GM23338 (cell line): ENCODE results near the gene CRY1. TPM values are rescaled to one million over a fixed set of nuclear protein-coding genes. Genes with fewer than 3 reads are reported as not detected.

ENCODE experiments used
- ATAC-seq: fragments of 200-7000 bp; cut with Tn5 transposase; 3 replicates; pipeline ENCODE4 v1.9.1; 2020
- DNase-seq: peaks from one replicate; pipeline ENCODE4 v3.0.0-alpha.2; 2015; ENCODE audit warnings: low spot score
- H2AFZ ChIP-seq: fragments of 200-600 bp; sonication (generic); 2 replicates; pipeline ENCODE4 v1.8.0; 2016; ENCODE audit warnings: antibody characterized with exemption, mild to moderate bottlenecking, moderate library complexity
- H3F3A ChIP-seq: fragments of 200-600 bp; sonication (generic); replicated peaks from 2 replicates; pipeline ENCODE4 v1.8.0; 2017; ENCODE audit warnings: antibody characterized with exemption, mixed run types, low read depth
- H3K27ac ChIP-seq: fragments of 200-600 bp; sonication (generic); 2 replicates; pipeline ENCODE4 v1.6.1; 2016; ENCODE audit warnings: low read depth
- H3K27me3 ChIP-seq: fragments of 200-600 bp; sonication (generic); 2 replicates; pipeline ENCODE4 v1.8.0; 2016; ENCODE audit warnings: mild to moderate bottlenecking, mixed run types, moderate library complexity; ENCODE audit not compliant: insufficient read depth
- H3K36me3 ChIP-seq: fragments of 200-600 bp; sonication (generic); 2 replicates; pipeline ENCODE4 v1.8.0; 2016; ENCODE audit warnings: mild to moderate bottlenecking; ENCODE audit not compliant: insufficient read depth
- H3K4me1 ChIP-seq: fragments of 200-600 bp; sonication (generic); 2 replicates; pipeline ENCODE4 v1.8.0; 2016; ENCODE audit warnings: mild to moderate bottlenecking, moderate library complexity; ENCODE audit not compliant: insufficient read depth
- H3K4me2 ChIP-seq: fragments of 200-600 bp; sonication (generic); 2 replicates; pipeline ENCODE4 v1.7.1; 2017; ENCODE audit warnings: mixed run types
- H3K4me3 ChIP-seq: fragments of 200-600 bp; sonication (generic); 2 replicates; pipeline ENCODE4 v1.6.1; 2016; ENCODE audit warnings: mixed run types
- H3K79me2 ChIP-seq: fragments of 200-600 bp; sonication (generic); replicated peaks from 2 replicates; pipeline ENCODE4 v1.8.0; 2017; ENCODE audit warnings: mild to moderate bottlenecking; ENCODE audit not compliant: insufficient read depth
- H3K9me2 ChIP-seq: fragments of 200-600 bp; sonication (generic); 2 replicates; pipeline ENCODE4 v1.8.0; 2017; ENCODE audit not compliant: insufficient read depth
- H4K20me1 ChIP-seq: fragments of 200-600 bp; sonication (generic); replicated peaks from 2 replicates; pipeline ENCODE4 v1.8.0; 2017; ENCODE audit warnings: mild to moderate bottlenecking; ENCODE audit not compliant: insufficient read depth
- H3K27ac Mint-ChIP-seq: 2 replicates; pipeline ENCODE4 v1.8.0; 2020; ENCODE audit warnings: inconsistent platforms, mild to moderate bottlenecking, moderate library complexity, mixed read lengths
- H3K27me3 Mint-ChIP-seq: 3 replicates; pipeline ENCODE4 v1.8.0; 2022; ENCODE audit warnings: low read depth, mild to moderate bottlenecking, moderate library complexity, mixed read lengths, inconsistent platforms; ENCODE audit not compliant: insufficient read depth, poor library complexity
- H3K36me3 Mint-ChIP-seq: 3 replicates; pipeline ENCODE4 v1.8.0; 2021; ENCODE audit warnings: low read depth, mild to moderate bottlenecking, inconsistent platforms, moderate library complexity, mixed read lengths
- H3K4me1 Mint-ChIP-seq: 3 replicates; pipeline ENCODE4 v1.8.0; 2020; ENCODE audit warnings: mild to moderate bottlenecking, inconsistent platforms, mixed read lengths
- H3K4me3 Mint-ChIP-seq: 3 replicates; pipeline ENCODE4 v1.8.0; 2021; ENCODE audit warnings: moderate library complexity, mild to moderate bottlenecking, inconsistent platforms, mixed read lengths
- H3K9me3 Mint-ChIP-seq: 3 replicates; pipeline ENCODE4 v1.8.0; 2020; ENCODE audit warnings: moderate library complexity, mild to moderate bottlenecking, inconsistent platforms, mixed read lengths
- CREB1 ChIP-seq: fragments of 250-450 bp; sonication (Bioruptor Pico); IDR thresholded peaks from 2 replicates; pipeline ENCODE4 v1.5.0; 2020; ENCODE audit warnings: low read depth, mild to moderate bottlenecking, moderate library complexity
- ETS1 ChIP-seq: IDR thresholded peaks from 2 replicates; pipeline ENCODE4 v1.6.1; 2016; ENCODE audit warnings: antibody characterized with exemption
- EZH2 ChIP-seq: fragments of 200-600 bp; sonication (generic); IDR thresholded peaks from one replicate; pipeline ENCODE4 v1.8.0; 2017; ENCODE audit warnings: antibody characterized with exemption, mild to moderate bottlenecking, low read depth; ENCODE audit not compliant: unreplicated experiment
- EZH2phosphoT487 ChIP-seq: fragments of 200-600 bp; sonication (generic); IDR thresholded peaks from one replicate; pipeline ENCODE4 v1.8.1; 2018; ENCODE audit warnings: antibody characterized with exemption; ENCODE audit not compliant: unreplicated experiment
- JUNB ChIP-seq: IDR thresholded peaks from one replicate; pipeline ENCODE4 v1.6.1; 2016; ENCODE audit warnings: antibody characterized with exemption; ENCODE audit not compliant: unreplicated experiment
- NANOG ChIP-seq: IDR thresholded peaks from 2 replicates; pipeline ENCODE4 v1.6.1; 2016; ENCODE audit warnings: antibody characterized with exemption, borderline replicate concordance
- POLR2AphosphoS5 ChIP-seq: IDR thresholded peaks from 2 replicates; pipeline ENCODE4 v1.6.1; 2016; ENCODE audit warnings: antibody characterized with exemption, low read depth
- REST ChIP-seq: IDR thresholded peaks from one replicate; pipeline ENCODE4 v1.6.1; 2018; ENCODE audit warnings: antibody characterized with exemption; ENCODE audit not compliant: unreplicated experiment
- ZNF462 ChIP-seq: fragments of 250-450 bp; sonication (Bioruptor Pico); IDR thresholded peaks from 2 replicates; pipeline ENCODE4 v1.5.0; 2020; ENCODE audit warnings: mild to moderate bottlenecking, moderate library complexity
- polyA plus RNA-seq: library from polyadenylated mRNA; unstranded; fragments of >200 nt; fragmentation: Nextera tagmentation; extraction: Ambion mirVana; gene quantifications from 2 replicates; pipeline ENCODE4 v1.2.1, GENCODE V29; 2016
- total RNA-seq: library from RNA; depleted of rRNA; stranded (reverse); fragments of >200 nt; shearing (Covaris generic); gene quantifications from 2 replicates; pipeline ENCODE4 v1.2.3, GENCODE V29; 2014

The CRY1 gene
- total and polyA plus RNA-seq, 2 experiments from 2014 or later, result 27.7 to 28.2 TPM

- H3K36me3 ChIP-seq, result no peaks in the 10 kb centered on the region; the same call in 1 of the 2 replicates
- Mint-ChIP-seq H3K36me3 (peaks cover 4% of the 10 kb centered on the region; the same call in 2 of the 3 replicates), H3K27me3 (peaks cover 8% of the 10 kb centered on the region), H3K4me1 (no peaks in the 10 kb centered on the region), H3K27ac (no peak overlapping the region), H3K9me3 (peaks cover 41% of the 10 kb centered on the region), H3K4me3 (no peak overlapping the region)
- H2AFZ ChIP-seq, result no peak overlapping the region
- H3K4me2 ChIP-seq, result no peak overlapping the region
- 0 out of 2 replicates have a peak, but pooled peaks cover 2% of the 10 kb centered on the region for H3K9me2 ChIP-seq
- H3K4me3 ChIP-seq, result no peak overlapping the region
- H3K27ac ChIP-seq, result no peak overlapping the region
- DNase-seq (no peak), ATAC-seq (no peak)
- H3K4me1 ChIP-seq, result peaks cover 4% of the 10 kb centered on the region; the same call in 1 of the 2 replicates
- H3K79me2 ChIP-seq, result no peaks in the 10 kb centered on the region
- 0 out of 2 replicates have a peak, but pooled peaks cover 6% of the 10 kb centered on the region for H3F3A ChIP-seq
- no peak for TF ChIP-seq NANOG
- TF ChIP-seq EZH2phosphoT487, result no peak
- TF ChIP-seq CREB1 (CRISPR knock-in tag), result no peak
- no peak for TF ChIP-seq POLR2AphosphoS5
- TF ChIP-seq ETS1, result no peak
- no peak for TF ChIP-seq ZNF462 (CRISPR knock-in tag)
- TF ChIP-seq REST, result no peak
- no peak for TF ChIP-seq EZH2
- no peak for TF ChIP-seq JUNB
- H4K20me1 ChIP-seq, result no peaks in the 10 kb centered on the region
- H3K27me3 ChIP-seq, result peaks cover 19% of the 10 kb centered on the region
Observed at GRCh38 chr12:106950591-106950990, 142.8 kb downstream of the CRY1 start.
